ENCODE data around the gene OXA1L.
"Not testable (repeated sequence)": the region's sequence is repeated elsewhere in the genome, so short reads cannot be mapped to it uniquely, and the experiment has no call there.

Gene OXA1L

GRCh38 chr14:22801716-22802115 lies 35.2 kb downstream of the OXA1L start:
- DNase-seq (ENCODE audit: low read depth): no peak

GRCh38 chr14:22802860-22803686 lies 36.6 kb downstream of the OXA1L start:
- no peak for DNase-seq (ENCODE audit: low read depth)

GRCh38 chr14:22803687-22803974 lies 37.1 kb downstream of the OXA1L start:
- DNase-seq (ENCODE audit: low read depth): no peak

- DNase-seq (ENCODE audit: low read depth): not testable (repeated sequence)
Measured at GRCh38 chr14:22805235-22805634, 38.7 kb downstream of the OXA1L start.

GRCh38 chr14:22807432-22808087 lies 41.1 kb downstream of the OXA1L start:
- DNase-seq (ENCODE audit: low read depth): no peak

GRCh38 chr14:22808388-22809209 lies 42.1 kb downstream of the OXA1L start:
- no peak for DNase-seq (ENCODE audit: low read depth)

- DNase-seq (ENCODE audit: low read depth): no peak
Measured at GRCh38 chr14:22811722-22812121, 45.2 kb downstream of the OXA1L start.

GRCh38 chr14:22812744-22813143 lies 46.3 kb downstream of the OXA1L start:
- no peak for DNase-seq (ENCODE audit: low read depth)

GRCh38 chr14:22813145-22813544 lies 46.7 kb downstream of the OXA1L start:
- DNase-seq (ENCODE audit: low read depth): no peak

- DNase-seq (ENCODE audit: low read depth): no peak
Measured at GRCh38 chr14:22814373-22814772, 47.9 kb downstream of the OXA1L start.

- DNase-seq (ENCODE audit: low read depth): no peak
Measured at GRCh38 chr14:22814941-22815713, 48.6 kb downstream of the OXA1L start, which contains the start of gene SLC7A7. TSS of gene SLC7A7 (minus strand) at chr14:22815435. CDS start at chr14:22813398, 2,037 bp downstream.

- DNase-seq (ENCODE audit: low read depth): no peak
Measured at GRCh38 chr14:22819151-22819988, 52.9 kb downstream of the OXA1L start.

- DNase-seq (ENCODE audit: low read depth): no peak
Measured at GRCh38 chr14:22820731-22821130, 54.2 kb downstream of the OXA1L start.

- no peak for DNase-seq (ENCODE audit: low read depth)
Measured at GRCh38 chr14:22821193-22822015, 54.9 kb downstream of the OXA1L start.

- no peak for DNase-seq (ENCODE audit: low read depth)
Measured at GRCh38 chr14:22822016-22822570, 55.6 kb downstream of the OXA1L start.
